H1 (cell line): ENCODE measurements around the gene NR2C2AP. TPM values are rescaled to one million over a fixed set of nuclear protein-coding genes. Genes with fewer than 3 reads are reported as not detected.

ENCODE experiments used
- ATF2 ChIP-seq: IDR thresholded peaks from 2 replicates; pipeline ENCODE4 v1.6.1; 2012; ENCODE audit warnings: low read length, inconsistent platforms
- ATF3 ChIP-seq: IDR thresholded peaks from 2 replicates; pipeline ENCODE4 v1.6.1; 2011; ENCODE audit warnings: low read depth, mild to moderate bottlenecking, low read length; ENCODE audit not compliant: insufficient read depth
- CEBPB ChIP-seq: IDR thresholded peaks from 2 replicates; pipeline ENCODE4 v1.6.1; 2012; ENCODE audit warnings: low read depth, low read length
- CTBP2 ChIP-seq: IDR thresholded peaks from 2 replicates; pipeline ENCODE4 v1.7.0; 2011; ENCODE audit warnings: borderline replicate concordance, mild to moderate bottlenecking, moderate library complexity, mixed read lengths, low read length; ENCODE audit not compliant: insufficient read depth, insufficient read length
- KDM5A ChIP-seq: fragments of 200-600 bp; IDR thresholded peaks from 2 replicates; pipeline ENCODE4 v1.7.1; 2012; ENCODE audit warnings: mild to moderate bottlenecking, low read length, inconsistent platforms, mixed read lengths
- RAD21 ChIP-seq, 2 experiments: IDR thresholded peaks in 1 of 2; conservative IDR thresholded peaks in 1 of 2; 2 replicates each; pipeline ENCODE4 v1.6.1; 2011; ENCODE audit warnings: low read depth in 2 of 2, low read length in 2 of 2, improper control_type of control experiment in 1 of 2, inconsistent platforms in 1 of 2, mild to moderate bottlenecking in 1 of 2, moderate library complexity in 1 of 2
- RNF2 ChIP-seq: fragments of 200-900, 300-1000 bp; sonication (generic); IDR thresholded peaks from 2 replicates; pipeline ENCODE4 v1.7.1; 2016; ENCODE audit warnings: borderline replicate concordance, low read depth, mild to moderate bottlenecking, antibody characterized with exemption, low read length; ENCODE audit not compliant: poor library complexity, severe bottlenecking; ENCODE audit errors: missing control alignments
- SIN3A ChIP-seq, 2 experiments: IDR thresholded peaks in 1 of 2; conservative IDR thresholded peaks in 1 of 2; 2 replicates each; pipeline ENCODE4 v1.6.1; 2011 to 2012; ENCODE audit warnings: low read length in 2 of 2, improper control_type of control experiment in 1 of 2, low read depth in 1 of 2, mild to moderate bottlenecking in 1 of 2
- SIX5 ChIP-seq: IDR thresholded peaks from 2 replicates; pipeline ENCODE4 v1.6.1; 2011; ENCODE audit warnings: mild to moderate bottlenecking, low read depth, low read length
- SP1 ChIP-seq: IDR thresholded peaks from 2 replicates; pipeline ENCODE4 v1.6.1; 2011; ENCODE audit warnings: low read depth, low read length
- SRF ChIP-seq: IDR thresholded peaks from 2 replicates; pipeline ENCODE4 v1.6.1; 2011; ENCODE audit warnings: mild to moderate bottlenecking, low read depth, low read length, moderate library complexity
- USF2 ChIP-seq: IDR thresholded peaks from 2 replicates; pipeline ENCODE4 v1.6.1; 2011; ENCODE audit warnings: low read length, improper control_type of control experiment
- ZNF274 ChIP-seq: IDR thresholded peaks from 2 replicates; pipeline ENCODE4 v1.7.0; 2012; ENCODE audit warnings: low read length, borderline replicate concordance; ENCODE audit errors: extremely low read depth
- polyA plus RNA-seq, 7 experiments: library from polyadenylated mRNA; depleted of rRNA in 3 of 7; stranded (reverse) in 5 of 7; unstranded in 2 of 7; fragments of >200 nt in 5 of 7; fragments of 200-250 nt in 2 of 7; gene quantifications; 1 replicate in 5 of 7; 2 replicates in 1 of 7; 4 replicates in 1 of 7; pipeline versions ENCODE4 v1.2.1 to v1.2.3, GENCODE V29; 2011 to 2013; ENCODE audit warnings: missing spikeins in 2 of 7, mixed read lengths in 2 of 7
- total RNA-seq: library from RNA; stranded (reverse); fragmentation: NEBNext Ultra II Directional; extraction: Animal tissue kit (Norgen Biotek cat#: 25700); gene quantifications from 2 replicates; pipeline ENCODE4 v1.2.1, GENCODE V29; 2021

Gene NR2C2AP
- total and polyA plus RNA-seq, 2 of the 8 experiments (the other 6 are each of a cell fraction or from before 2014, with no cell fraction given): 16.4 to 20.5 TPM

- TF ChIP-seq CTBP2: no peak
- TF ChIP-seq CEBPB: no peak
- TF ChIP-seq ATF2: no peak
- TF ChIP-seq SP1: no peak
- peak; percentile 98 to 99 for TF ChIP-seq SIN3A (conservative IDR thresholded peaks at IDR 0.05 in 1 of 2, IDR thresholded peaks at IDR 0.05 in 1 of 2; ENCODE audit: low read depth in 1 of 2, low read length in 2 of 2)
- no peak for TF ChIP-seq SIX5
- TF ChIP-seq ZNF274: no peak
- no peak for TF ChIP-seq KDM5A
- TF ChIP-seq USF2: no peak
- no peak for TF ChIP-seq RNF2
- TF ChIP-seq ATF3: no peak
- no peak for TF ChIP-seq RAD21 (IDR thresholded peaks at IDR 0.05 in 1 of 2, conservative IDR thresholded peaks at IDR 0.05 in 1 of 2; ENCODE audit: low read depth in 2 of 2, low read length in 2 of 2)
- no peak for TF ChIP-seq SRF
- TF ChIP-seq, all 59 proteins: peak for 7
These were observed 11.7 kb upstream of the NR2C2AP start (continued) for GRCh38 chr19:19214892-19215291.
